GM21723 (cell line): Measurements from ENCODE around the gene SLC31A1.
"Not testable (repeated sequence)": the region's sequence is repeated elsewhere in the genome, so short reads cannot be mapped to it uniquely, and the experiment has no call there.

Experiments
- ATAC-seq: cut with Tn5 transposase; IDR thresholded peaks from one replicate; pipeline ENCODE4 v1.9.1; 2021; ENCODE audit warnings: mild to moderate bottlenecking, moderate library complexity; ENCODE audit not compliant: unreplicated experiment

The SLC31A1 gene

DNA sequence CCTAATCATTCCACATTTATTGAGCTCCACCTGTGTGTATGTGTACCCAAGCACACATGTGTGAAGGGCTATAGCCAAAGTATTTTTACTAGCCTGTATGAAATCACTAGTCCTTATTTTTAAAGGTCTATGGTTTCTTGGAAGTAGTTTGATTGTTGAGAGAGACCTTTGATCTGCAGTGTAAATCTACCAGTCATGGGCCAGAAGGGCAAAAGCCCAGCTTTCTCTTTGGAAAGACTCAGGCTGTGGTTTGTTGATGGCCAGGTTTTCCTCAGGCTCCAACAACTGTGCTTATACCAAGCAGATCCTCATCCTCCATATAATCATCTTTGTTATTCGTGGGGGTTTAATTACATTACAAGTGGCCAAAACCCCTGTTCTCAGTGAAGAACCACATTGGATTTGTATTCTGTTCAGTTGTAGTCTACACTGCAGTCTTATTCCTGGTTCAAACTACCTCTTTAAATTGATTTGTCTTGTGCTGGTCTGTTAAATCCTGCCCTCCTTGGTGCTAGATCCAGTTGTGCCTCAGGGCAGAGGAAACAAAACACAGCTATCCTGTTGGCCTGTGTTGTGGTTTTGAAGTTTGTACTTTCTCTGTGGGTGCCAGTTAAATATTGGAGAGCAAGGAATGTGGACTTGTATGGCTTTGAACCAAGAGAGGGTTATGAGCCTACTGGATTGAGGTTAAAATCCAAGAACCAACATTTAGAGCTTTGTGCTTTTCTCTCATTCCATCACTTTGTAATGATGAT, 40.8 kb downstream of the SLC31A1 start:
- no peak for ATAC-seq

GRCh38 chr9:113266174-113266573, 44.8 kb downstream of the SLC31A1 start:
- ATAC-seq: no peak

DNA sequence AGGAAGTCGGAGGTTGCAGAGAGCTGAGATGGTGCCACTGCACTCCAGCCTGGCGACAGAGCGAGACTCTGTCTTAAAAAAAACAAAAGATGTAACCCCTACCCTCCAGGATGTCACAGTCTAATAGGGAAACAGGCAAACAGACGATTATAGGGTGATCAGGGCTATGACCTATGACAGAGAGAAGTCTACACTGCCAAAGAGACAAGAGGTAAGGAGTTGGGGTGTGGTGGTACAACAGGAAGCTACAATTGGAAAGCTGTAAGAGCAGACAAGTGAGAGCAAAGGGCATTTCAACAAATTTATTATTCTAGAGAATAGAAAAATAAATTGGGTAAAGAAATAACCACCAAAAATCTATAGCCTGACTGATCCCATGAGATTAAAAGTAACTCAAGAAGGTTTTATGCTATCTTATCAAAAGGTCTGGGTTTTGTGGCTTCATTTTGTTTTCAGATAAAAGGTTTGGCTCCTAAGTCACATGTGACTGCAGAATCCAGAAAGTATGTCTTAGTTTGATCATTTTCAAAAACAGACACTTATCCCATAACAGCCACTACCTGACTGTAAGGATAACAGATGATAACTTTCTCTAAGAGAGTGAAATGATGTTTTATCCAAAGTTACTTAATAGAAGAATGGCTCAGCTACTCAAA, 46.7 kb downstream of the SLC31A1 start:
- no peak for ATAC-seq

GRCh38 chr9:113269355-113269754, 48.0 kb downstream of the SLC31A1 start:
- ATAC-seq: no peak

- no peak for ATAC-seq
Observed at GRCh38 chr9:113269871-113270270, 48.5 kb downstream of the SLC31A1 start.

- peak; percentile 3 for ATAC-seq
Observed at GRCh38 chr9:113274474-113275156, 53.3 kb downstream of the SLC31A1 start.

DNA sequence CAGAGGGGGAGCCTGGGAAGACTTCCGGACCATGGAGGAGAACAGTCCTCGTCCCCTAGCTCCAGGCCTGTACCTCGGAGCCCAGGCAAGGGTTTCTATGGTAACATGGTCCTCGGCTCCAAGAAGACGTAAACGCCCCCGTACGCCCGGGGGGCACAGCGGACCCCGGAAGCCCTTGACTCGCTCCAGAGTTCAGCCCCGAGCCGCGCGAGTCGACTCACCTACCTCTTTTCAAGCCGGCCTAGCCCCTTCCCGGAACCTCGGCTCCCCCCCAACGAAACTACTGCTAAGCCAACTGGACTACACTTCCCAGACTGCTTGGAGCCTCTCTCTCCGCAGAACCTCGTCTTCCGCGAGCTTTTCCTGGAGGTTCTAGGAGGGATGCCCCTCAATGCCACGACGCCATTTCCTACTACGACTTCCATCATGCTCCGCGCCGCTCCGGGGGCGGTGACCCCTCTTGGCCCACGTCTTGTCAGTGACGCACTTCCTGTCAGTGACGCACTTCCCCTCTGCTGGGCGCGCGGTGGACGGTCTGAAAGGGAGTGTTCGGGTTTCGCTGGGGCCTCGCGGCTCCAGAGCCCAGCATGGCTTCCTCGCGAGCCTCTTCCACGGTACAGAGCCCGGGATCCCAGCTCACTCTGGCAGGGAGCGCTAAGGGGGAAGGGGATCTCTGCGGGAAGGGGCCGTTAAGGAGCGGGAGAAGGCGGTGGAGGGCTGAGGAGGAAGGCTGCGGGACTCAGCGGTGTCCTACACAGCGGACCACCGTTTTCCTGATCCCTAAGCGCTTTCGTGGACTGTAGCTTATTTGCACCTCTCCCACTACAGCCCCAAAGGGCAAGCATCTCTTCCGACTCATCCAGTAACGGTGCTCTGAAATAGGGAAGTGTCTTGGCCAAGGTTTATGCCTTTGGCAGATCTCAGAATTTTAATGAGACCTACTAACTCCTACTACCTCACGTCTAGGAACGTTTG, 54.1 kb downstream of the SLC31A1 start, which contains the start of the genes CDC26 and PRPF4:
CDC26 (minus strand) TSS at position 416 of the 975 bp plus-strand sequence. CDS start 3,065 bp downstream, outside the sequence.
PRPF4 (plus strand) TSS at position 502 of the 975 bp plus-strand sequence; CDS start at position 588, 86 bp downstream.
- peak; percentile 99 for ATAC-seq

GRCh38 chr9:113278840-113279239, 57.5 kb downstream of the SLC31A1 start:
- ATAC-seq: no peak

GRCh38 chr9:113281356-113281755, 60.0 kb downstream of the SLC31A1 start:
- ATAC-seq: no peak

DNA sequence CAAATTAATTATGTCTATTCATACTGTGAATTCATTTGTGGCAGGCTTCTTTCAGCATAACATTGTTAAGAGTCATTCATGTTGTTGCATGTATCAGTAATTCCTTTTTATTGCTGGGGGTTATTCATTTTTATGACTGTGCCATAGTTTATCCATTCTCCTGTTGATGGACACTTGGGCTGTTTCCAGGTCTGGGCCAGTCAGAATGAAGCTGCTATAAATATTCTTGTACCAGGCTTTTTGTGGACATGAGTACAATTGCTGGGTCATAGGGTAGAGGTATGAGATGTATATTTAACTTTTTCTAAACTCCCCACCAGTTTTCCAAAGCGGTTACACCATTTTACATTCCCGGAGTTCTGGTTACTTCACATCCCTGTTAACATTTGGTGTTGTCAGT, 67.7 kb downstream of the SLC31A1 start:
- no peak for ATAC-seq

- no peak for ATAC-seq
Observed at GRCh38 chr9:113290052-113290607, 68.8 kb downstream of the SLC31A1 start.

GRCh38 chr9:113293285-113293878, 72.0 kb downstream of the SLC31A1 start:
- no peak for ATAC-seq

DNA sequence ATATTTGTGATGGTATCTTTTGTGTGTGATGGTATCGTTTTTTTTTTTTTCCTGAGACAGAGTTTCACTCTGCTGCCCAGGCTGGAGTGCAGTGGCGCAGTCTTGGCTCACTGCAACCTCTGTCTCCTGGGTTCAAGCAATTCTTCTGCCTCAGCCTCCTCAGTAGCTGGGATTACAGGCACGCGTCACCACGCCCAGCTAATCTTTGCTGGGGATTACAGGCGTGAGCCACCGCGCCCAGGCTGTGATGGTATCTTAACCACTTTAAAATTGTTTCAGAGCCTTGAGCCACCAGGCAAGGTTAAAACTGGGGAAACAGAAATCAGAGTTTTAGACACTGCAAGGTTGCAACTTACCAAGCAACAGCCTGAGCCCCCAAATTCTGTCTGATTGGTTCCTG, 74.9 kb downstream of the SLC31A1 start:
- not testable (repeated sequence) for ATAC-seq

DNA sequence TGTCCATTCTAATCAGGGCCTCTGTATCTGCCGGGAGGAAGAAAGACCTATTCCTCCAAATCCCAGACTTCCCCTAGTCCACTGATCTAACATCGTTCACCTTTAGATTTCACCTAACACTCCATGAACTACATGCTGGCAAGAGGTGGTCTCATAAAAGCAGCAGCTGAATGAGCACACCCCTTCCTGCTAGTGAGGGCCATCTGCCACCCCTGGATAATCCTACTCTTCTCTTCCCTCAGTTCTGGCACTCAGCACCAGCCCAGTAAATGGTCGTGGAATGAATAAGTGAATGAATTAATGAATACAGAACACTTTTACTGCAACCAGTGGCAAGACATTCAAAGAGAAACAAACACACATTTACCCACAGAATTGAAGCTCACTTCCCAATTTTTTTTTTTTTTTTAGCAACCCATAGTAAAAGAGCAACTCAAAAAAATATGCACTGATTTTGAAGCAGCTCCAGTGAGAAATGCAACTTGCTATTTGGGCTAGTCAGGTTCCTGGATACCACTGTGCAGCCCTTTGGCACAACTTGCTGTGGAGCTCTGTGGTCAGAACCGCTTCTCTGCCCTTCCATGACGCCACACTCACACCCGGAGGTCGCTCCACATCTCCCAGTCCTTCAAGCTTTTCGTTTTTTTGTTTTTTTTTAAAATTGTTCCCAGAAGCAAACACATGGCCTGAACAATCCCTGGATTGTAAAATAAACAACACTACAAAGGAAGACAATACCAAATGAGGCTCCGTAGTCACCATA, 75.6 kb downstream of the SLC31A1 start:
- ATAC-seq: no peak

DNA sequence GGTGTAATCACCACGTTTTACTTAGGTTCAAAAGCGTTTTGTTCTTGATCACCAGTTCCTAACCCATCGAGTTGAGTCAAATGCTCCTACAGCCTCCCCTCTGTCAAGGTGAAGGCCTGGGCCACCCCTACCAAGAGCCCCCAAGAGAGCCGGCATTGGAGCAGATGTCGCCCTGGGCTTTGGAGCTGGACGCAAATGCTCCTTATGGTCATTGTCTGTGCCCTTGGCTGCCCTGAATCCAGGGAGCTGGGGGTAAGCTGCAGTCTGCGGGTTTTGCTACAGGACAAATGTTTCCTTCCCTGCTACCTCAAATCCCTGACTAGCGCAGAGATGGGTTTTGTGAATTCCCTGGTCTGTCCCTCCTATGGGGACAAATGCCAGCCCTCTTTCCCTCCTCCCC, 77.0 kb downstream of the SLC31A1 start:
- no peak for ATAC-seq

DNA sequence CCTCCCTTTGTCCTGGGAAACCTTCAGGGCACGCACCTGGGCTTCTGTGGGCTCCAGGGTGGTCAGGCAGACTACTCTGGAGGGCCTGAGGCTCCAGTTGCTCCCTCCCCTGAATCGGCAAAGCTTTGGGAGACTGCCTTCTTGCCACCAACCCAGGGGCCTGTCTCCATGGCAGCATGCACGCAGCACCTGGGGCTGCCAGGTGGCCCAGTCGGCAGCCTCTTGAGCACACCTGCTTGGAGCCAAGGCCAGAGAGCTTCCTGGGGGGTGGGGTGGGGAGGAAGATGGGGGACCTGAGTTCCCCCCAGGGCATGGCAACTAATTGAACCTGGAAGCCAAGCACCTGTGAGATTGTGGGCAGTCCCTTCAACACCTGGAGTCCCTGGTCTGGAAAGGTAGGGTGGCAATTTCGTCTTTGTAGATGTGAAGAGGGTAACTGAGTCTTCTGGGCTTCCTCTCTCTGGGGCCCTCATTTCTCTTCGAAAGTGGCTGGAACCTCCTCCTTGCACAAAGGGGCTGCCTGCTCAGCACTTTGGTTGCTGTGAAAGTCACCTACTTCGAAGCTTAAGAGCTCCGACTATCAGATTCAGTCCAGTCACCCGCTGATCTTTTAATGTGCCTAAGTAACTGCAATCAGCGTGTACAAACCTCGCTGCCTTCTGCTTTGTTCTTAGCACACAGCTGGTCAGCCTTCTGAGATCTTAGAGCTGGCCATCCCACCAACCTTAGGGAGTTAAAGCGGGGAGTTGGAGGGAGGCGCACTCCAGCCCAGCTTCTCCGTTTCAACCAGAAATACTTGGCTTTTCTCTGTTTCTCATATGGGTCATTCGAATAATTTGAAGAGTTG, 77.8 kb downstream of the SLC31A1 start:
- ATAC-seq: no peak

DNA sequence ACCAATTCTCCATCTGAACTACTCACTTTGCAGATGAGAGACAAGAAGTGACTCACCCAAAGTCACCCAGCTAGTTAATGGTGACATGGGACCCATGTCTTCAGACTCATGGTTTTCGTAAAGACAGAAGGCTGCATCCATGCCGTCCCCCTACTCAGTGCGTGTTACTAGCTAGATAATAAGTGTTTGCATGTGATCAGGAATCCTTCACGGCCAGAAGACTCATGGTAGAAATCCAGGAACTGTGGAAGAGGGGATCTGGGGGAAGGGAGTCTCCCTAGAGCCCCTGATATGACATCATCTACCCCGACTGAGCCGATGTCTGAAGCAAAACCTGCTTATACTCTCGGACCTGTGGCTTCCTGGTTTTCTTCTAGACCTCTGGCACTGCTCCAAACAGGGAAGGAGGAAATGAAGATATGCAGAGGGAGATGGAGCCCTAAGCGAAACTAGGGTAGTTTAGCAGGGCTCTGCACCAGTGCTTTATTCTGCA, 78.5 kb downstream of the SLC31A1 start:
- no peak for ATAC-seq

DNA sequence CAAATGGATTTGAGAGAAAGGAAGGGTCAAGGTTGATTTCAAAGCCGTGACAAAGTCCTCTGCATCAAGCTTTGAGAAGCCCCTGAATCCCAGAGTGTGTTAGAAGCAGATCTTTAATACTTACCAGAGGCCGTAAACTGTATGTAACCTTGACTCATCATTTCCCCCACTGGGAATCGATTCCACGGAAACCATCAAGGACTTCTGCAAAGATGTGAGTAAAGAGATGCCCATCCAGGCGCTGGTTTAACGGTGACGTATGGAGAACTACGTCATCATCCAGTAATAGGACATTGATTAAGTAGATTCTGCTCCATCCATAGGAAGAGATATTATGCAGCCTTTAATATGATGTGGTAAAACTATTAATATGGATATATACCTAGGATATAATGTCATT, 80.2 kb downstream of the SLC31A1 start:
- no peak for ATAC-seq
